H1 (cell line): ENCODE data around the gene MARK4. TPM values are rescaled to one million over a fixed set of nuclear protein-coding genes. Genes with fewer than 3 reads are reported as not detected.

ENCODE experiments used
- EP300 ChIP-seq, 2 experiments: IDR thresholded peaks; 1 replicate in 1 of 2; 2 replicates in 1 of 2; pipeline ENCODE4 v1.6.1; 2011 to 2012; ENCODE audit warnings: low read depth in 2 of 2, low read length in 2 of 2, mild to moderate bottlenecking in 2 of 2, borderline replicate concordance in 1 of 2, inconsistent platforms in 1 of 2, moderate library complexity in 1 of 2
- HDAC2 ChIP-seq, 2 experiments: fragments of 300-600 bp in 1 of 2; sonication (generic) in 1 of 2; IDR thresholded peaks; 2 replicates each; pipeline ENCODE4 v1.6.1; 2011 to 2012; ENCODE audit warnings: low read depth in 2 of 2, low read length in 2 of 2, mild to moderate bottlenecking in 2 of 2, moderate library complexity in 2 of 2, borderline replicate concordance in 1 of 2, inconsistent platforms in 1 of 2
- SAP30 ChIP-seq: fragments of 300-600 bp; sonication (generic); IDR thresholded peaks from 2 replicates; pipeline ENCODE4 v1.7.1; 2012; ENCODE audit warnings: low read length, moderate library complexity, mild to moderate bottlenecking, inconsistent platforms; ENCODE audit not compliant: insufficient read depth, insufficient replicate concordance
- SIN3A ChIP-seq, 2 experiments: IDR thresholded peaks in 1 of 2; conservative IDR thresholded peaks in 1 of 2; 2 replicates each; pipeline ENCODE4 v1.6.1; 2011 to 2012; ENCODE audit warnings: low read length in 2 of 2, improper control_type of control experiment in 1 of 2, low read depth in 1 of 2, mild to moderate bottlenecking in 1 of 2
- polyA plus RNA-seq, 7 experiments: library from polyadenylated mRNA; depleted of rRNA in 3 of 7; stranded (reverse) in 5 of 7; unstranded in 2 of 7; fragments of >200 nt in 5 of 7; fragments of 200-250 nt in 2 of 7; gene quantifications; 1 replicate in 5 of 7; 2 replicates in 1 of 7; 4 replicates in 1 of 7; pipeline versions ENCODE4 v1.2.1 to v1.2.3, GENCODE V29; 2011 to 2013; ENCODE audit warnings: missing spikeins in 2 of 7, mixed read lengths in 2 of 7
- total RNA-seq: library from RNA; stranded (reverse); fragmentation: NEBNext Ultra II Directional; extraction: Animal tissue kit (Norgen Biotek cat#: 25700); gene quantifications from 2 replicates; pipeline ENCODE4 v1.2.1, GENCODE V29; 2021

The MARK4 gene
- total and polyA plus RNA-seq, 2 of the 8 experiments (the other 6 are each of a cell fraction or from before 2014, with no cell fraction given), result 12.3 to 49.8 TPM

- TF ChIP-seq SAP30 (no peak), EP300 (IDR thresholded peaks at IDR 0.05; ENCODE audit: borderline replicate concordance in 1 of 2, low read depth in 2 of 2, low read length in 2 of 2) (no peak), SIN3A (conservative IDR thresholded peaks at IDR 0.05 in 1 of 2, IDR thresholded peaks at IDR 0.05 in 1 of 2; ENCODE audit: low read depth in 1 of 2, low read length in 2 of 2) (no peak), HDAC2 (IDR thresholded peaks at IDR 0.05; ENCODE audit: borderline replicate concordance in 1 of 2, low read depth in 2 of 2, low read length in 2 of 2) (no peak)
- TF ChIP-seq, all 59 proteins: peak for 0
These were observed 28.6 kb downstream of the MARK4 start (continued) for GRCh38 chr19:45279587-45280192.
